Epidermal melanocyte (primary cell): ENCODE measurements around the gene SPINDOC.
"Not testable (repeated sequence)": the region's sequence is repeated elsewhere in the genome, so short reads cannot be mapped to it uniquely, and the experiment has no call there.

Experiments used
- DNase-seq: peaks from one replicate; pipeline ENCODE4 v3.0.0; 2011; ENCODE audit warnings: low spot score; ENCODE audit not compliant: insufficient read length

The SPINDOC gene, protein sequence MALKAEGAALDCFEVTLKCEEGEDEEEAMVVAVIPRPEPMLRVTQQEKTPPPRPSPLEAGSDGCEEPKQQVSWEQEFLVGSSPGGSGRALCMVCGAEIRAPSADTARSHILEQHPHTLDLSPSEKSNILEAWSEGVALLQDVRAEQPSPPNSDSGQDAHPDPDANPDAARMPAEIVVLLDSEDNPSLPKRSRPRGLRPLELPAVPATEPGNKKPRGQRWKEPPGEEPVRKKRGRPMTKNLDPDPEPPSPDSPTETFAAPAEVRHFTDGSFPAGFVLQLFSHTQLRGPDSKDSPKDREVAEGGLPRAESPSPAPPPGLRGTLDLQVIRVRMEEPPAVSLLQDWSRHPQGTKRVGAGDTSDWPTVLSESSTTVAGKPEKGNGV

DNA sequence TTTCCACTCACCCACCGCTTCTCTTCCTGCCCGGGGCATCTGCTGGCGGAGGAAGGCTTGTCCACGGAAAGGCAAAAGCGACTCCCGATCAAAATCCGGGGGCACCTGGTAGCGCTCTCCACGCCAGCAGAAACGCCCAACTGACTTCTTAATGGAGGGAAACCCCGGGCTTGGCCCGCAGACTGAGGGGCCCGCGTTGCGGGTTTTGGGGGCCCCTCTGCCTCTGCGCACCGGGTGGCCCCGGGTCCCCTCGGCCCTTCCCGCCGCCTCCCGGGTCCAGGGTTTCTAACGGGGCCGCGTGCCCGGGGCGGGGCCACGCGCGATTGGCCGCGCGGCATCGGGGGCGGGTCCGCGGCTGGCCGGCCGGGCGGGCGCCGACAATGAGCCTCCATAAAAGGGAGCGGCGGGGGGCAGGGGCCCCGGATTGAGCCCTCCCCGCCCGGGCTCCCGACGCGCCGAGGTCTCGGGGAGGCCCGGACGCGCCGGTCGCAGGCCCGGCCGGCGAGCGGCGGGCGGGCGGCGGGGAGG is at the start of gene SPINDOC:
Gene SPINDOC (plus strand): TSS at position 422 of the 528 bp plus-strand sequence. CDS start 231 bp downstream, outside the sequence.
- DNase-seq: peak; percentile 87

DNA sequence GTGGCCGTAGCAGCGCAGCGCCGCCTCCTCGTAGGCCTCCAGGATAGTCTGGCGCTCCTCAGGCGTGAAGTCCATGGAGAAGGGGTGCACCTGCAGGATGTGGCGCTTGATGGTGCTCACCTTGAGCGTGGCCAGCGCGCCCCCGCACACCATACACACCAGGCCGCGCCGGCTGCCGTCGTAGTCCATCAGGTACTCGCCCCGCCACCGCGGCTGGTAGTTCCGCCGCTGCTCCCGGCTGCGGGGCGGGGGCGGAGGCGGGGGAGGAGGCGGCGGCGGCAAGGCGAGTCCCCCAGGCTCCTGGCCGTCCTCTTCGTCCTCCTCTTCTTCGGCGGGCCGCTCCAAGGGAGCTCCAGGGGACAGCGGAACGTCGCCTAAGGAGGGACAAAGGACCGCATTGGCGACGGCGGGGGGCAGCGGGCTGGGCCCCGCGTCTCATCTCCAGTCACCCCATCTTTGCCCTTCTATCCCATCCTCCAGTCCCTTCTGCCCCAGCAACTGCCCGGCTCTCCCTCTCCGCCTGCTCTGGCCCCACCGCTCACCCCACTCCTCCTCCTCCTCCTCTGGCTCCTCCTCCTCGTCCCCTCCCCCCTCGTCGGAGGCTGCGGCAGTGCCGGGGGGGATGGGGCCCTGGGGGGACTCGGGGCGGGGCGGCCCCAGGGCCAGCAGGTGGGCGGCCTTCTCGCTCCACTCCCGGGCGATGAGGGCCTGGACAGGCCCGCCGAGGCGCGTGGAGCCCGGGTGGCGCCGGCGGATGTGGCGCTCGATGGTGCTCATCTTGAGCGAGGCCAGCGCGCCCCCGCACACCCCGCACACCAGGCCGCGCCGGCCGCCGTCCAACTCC is 49.5 kb upstream of the SPINDOC start:
- no peak for DNase-seq

DNA sequence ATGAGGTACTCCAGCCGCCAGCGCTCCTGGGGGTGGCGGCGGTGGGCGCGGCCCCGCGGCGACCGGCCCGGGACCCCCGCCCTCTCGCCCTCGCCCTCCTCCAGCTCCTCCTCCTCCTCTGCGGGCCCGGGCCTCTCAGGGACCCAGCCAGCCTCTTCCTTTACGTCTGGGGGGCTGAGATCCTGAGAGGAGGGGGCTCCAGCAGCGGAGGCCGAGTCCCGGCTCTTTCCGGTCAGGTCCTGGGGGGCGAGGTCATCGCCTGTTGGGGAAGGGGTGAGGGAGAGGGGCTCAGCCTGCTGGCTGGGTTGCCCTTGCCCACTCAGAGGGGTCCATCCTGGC is 48.9 kb upstream of the SPINDOC start:
- DNase-seq: no peak

DNA sequence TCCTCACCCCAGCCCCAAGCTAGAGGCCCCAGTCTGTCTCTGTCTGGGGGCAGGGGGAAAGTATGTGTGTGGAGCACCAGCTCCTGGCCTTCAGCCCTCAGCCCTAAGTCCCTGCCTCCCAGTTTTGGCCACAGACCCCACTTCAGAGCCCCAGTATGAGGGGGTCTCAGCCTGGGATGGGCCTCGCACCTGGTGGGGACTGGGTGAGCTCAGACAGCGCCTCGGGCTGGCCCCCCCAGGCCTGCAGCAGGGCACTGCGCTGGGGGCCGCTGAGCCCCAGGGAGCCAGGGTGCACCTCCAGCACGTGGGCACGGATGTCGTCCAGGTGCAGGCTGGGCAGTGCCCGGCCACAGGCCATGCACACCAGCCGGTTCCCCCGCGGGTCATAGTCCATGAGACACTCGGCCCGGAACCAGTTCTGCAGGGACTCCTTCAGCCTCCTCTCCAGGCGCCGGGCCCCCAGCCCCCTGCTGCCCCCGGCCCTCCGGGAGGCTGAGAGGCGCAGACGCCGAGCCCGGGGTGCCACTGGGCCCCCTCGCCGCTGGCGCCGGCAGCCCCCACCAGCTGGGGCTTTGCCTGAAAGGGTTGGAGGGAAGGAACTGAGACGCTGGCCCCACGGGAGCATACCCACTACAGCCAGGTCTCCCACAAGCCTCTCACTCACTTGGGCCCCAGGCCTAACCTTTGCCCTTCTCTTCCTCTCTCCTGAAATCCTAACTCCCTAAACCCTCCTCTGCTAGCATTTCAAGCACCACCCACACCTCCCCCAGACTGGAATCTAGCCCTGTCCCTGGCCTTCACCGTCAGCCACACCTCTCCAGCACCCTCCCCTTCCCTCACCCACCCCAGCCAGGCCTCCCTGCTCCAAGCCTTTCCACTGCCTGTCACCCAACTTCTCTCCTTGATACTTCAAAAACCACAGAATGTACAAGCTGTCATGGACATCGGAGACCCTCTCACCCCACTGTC is 48.3 kb upstream of the SPINDOC start:
- no peak for DNase-seq

DNA sequence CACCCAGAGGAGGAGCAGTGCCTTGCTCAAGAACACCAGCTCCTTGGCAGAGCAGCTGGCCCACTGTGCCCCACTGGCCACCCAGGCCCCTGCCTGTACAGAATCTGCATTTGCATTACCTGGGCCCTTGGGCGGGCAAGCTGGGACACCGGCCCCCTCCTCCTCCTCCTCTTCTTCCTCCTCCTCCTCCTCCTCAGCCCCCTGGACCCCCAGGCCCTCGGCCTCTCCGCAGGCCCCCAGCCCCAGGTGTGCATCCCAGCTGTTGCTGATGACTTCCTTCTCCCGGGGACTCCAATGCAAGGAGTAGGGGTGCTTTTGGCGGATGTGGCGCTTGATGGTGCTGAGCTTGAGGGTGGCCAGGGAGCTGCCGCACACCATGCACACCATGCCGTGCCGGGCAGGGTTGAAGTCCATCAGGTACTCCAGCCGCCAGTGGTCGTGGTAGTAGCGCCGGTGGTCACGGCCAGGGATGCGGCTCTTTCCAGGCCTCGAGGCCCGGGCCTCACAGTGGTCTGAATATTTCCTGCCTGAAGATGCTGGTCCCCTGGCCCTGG is 47.5 kb upstream of the SPINDOC start:
- no peak for DNase-seq

DNA sequence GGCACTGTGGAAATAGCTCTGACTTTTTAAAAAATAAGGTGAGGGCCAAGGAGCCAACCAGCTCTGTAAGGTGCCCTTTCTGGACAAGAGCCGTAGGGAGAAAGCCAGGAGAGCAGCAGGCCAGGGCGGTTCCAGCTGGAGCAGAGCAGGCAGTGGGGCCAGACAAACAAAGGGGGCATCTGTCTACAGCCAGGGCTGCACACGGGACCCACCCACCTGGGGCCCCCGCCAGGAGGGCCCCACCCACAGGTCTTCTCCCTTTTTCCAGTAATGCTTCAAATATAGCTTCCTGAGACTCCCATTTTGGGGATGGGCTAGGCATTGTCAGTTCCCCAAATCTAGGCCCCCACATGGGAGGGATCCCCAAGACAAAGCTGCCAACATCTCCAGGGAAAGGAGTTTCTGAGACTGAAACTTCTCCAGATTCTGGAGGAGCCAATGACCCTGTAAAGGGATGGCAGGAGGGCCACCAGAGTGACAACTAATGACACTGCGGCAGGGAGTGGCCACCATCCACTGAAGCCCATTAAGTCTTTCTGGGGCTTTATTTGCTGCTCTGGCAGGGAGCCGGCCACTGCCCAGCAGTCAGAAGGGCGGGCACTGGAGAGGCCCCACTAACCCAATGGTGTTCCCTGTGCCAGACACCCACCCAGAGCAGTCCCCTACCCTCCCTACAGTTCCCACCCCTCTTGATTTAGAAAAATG is 46.6 kb upstream of the SPINDOC start:
- DNase-seq: no peak

DNA sequence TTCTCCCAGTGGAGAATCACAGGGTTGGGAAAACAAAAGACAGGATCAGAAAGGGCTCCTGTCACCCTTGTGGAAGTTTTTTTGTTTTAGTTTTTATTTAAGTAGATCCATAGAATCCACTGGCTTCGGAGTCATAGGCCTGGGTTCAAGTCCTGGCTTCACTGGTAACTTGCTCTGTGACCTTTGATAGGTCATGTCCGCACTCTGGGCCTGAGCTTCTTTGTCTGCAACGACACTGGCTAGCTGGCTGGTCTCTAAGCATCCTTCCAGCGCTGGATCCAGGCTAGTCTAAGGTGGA is 46.0 kb upstream of the SPINDOC start:
- DNase-seq: no peak

DNA sequence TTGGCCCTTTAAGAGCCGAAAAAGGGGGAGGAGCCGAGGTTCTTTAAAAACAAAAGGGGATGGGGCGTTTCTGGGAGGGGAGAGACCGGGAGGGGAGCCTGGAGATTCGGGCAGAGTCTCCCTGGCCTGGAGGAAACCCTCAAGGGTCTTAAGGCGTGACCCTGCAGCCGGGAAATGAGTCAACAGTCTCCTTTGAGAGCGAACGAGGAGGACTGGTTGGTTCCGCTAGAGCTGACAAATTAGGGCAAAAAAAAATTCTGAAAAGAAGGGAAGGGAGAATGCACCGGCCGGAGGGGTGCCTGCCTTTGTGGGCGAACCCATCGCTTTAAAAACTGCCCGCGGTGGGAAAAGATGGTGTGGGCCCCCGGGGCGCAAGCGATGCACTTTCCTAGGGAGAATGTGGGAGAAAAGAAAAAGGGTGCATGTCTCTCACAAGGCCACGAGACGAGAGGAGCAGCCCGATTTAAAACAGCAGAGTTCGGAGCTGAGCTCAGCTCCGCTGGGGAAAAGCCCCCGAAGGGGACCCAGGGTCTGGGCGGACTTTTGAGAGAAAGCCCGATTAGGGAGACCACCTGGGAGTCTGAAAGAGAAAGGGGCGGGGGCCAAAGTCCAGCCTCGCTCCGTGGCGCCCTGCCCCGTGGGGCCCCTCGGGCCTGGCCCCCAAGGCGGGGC is 45.6 kb upstream of the SPINDOC start:
- DNase-seq: peak; percentile 94

DNA sequence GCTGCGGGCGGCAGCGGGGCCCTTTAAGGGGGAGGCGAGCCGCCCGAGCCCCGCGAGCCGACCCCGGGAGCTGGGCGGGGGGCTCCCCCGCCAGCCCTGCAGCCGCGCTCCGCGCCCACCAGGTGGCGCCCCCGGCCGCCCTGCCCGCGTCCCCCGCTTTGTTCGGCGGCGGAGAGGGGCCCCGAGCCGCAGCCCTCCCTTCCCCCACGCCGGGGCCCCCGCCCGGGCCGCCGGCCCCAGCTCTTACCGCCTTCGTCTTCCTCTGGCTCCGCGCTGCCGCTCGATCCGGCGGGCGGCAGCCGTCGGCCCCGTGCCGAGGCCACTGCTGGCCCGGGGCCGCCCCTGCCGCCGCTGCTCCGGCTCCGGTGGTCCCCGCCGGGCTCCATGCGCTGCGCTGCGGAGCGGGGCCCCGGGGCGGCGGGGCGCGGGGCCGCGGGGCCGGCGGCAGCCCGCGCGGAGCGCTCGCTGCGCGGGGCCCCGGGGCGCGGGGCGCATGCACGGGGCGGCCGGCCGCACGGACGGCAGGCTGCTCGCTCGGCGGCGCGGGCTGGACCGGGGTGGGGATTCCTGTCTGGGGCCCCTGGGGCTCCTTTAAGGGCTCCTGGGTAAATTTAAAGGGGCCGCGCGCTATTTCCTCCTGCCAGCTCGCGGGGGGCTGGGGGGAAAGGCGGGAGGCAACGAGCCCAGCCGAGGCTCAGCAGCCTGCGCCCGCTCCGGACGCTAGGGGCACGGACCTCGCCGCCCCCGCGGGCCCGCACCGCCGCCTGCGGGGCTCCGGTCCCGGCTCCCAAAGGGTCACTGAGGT is 44.8 kb upstream of the SPINDOC start, which contains the start of gene ZFTA:
Gene ZFTA (minus strand): TSS at position 539 of the 805 bp plus-strand sequence. CDS start 153 bp downstream, at position 386.
- peak; percentile 69 for DNase-seq

DNA sequence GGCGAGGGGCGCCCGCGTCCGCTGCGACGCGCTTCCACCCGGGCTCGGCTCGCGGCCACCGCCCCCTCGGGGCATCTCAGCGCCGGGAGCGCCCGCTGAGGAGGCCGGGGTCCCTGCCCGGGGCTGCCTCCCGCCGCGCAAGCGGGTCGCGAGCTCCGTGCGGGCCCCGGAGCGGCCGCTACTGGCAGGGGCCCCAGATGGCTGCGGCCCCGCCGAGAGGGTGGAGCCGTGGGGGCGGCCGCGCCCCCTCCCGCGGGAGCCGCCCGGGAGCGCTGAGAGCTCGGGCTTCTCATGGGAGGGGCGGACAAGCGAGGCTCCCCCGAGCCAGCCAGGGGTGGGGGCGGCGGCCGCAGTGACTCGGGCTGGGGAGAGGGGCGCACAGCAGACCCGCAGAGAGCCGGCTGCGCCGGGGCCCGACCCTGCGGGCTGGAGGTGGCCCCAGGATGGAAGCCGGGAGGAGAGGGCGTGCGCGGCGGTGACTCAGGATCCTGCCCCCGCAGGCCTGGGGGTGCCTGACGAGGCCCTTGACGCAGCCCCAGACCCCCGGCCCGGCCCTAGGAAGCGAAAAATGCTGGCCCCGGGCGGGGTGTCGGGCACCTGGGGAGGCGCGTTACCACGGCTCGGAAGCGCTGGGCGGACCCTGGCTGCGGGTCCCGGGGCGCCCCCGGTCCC is 44.1 kb upstream of the SPINDOC start:
- no peak for DNase-seq

DNA sequence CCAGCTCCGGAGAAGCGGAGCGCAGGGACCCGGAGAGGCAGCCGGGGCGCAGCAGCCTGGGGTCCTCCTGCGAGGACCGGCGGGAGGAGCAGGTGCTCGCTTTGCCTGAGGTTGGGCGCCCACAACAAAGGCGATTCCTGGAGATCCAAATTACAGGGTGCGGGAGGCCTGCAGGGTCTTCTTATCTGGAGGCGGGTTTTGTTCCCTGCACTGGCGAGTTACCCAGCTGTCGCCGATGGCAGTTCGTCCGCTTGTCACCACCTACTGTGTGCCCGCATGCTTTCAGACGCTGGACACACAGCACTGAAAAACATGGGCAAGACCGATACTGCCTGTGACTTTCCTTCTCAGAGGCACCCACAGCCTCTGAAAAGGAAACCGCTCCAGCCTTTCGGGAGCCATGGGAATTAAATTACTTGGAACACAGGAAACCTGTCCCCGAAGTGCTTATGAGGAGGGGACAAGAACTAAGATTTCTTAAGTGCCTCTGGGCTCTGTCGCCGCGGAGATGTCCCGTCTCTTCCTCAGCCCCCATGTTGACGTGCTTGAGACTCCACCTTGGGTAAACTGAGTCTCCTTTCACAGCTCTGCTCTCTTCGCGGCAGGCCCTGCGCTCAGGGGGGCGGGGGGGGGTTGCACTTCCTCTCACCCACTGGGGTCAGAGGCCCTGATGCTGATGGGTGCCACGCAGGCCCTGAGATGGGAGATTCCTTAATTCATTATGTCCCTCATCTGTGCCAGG is 43.4 kb upstream of the SPINDOC start:
- DNase-seq: no peak

DNA sequence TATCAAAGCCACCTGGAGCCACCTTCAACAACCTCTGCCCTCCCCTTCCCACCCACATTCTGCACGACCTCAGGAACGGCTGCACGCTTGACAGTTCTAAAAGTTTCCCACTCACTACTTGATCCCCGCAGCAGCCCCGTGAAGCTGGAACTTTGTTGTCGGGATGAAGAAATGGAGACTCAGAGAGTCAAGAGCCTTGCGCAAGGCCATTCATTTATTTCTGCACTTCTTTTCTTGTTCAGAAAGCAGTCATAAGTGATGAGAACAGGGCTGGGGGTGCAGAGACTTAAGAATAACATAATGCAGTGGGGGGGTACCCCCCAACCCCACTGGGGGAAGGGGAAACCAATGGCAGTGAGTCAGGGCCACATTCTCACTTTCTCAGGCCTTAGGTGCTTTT is 42.5 kb upstream of the SPINDOC start:
- DNase-seq: no peak

DNA sequence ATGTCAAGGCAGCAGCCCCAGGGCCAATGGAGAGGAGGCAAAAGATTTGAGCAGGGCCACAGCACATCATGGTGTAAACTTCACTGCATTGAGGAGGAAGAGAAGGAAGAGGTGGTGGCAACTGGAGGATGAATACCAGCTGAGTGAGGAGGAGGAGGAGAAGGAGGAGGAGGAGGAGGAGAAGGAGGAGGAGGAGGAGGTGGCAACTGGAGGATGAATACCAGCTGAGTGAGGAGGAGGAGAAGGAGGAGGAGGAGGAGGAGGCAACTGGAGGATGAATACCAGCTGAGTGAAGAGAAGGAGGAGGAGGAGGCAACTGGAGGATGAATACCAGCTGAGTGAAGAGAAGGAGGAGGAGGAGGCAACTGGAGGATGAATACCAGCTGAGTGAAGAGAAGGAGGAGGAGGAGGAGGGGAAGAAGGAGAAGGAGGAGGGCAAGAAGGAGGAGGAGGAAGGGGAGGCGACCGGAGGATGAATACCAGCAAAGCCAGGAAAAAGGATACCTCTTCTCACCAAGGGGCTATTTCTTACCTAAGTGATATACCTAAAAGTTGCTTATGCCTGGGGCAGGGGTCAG is 41.4 kb upstream of the SPINDOC start:
- not testable (repeated sequence) for DNase-seq

DNA sequence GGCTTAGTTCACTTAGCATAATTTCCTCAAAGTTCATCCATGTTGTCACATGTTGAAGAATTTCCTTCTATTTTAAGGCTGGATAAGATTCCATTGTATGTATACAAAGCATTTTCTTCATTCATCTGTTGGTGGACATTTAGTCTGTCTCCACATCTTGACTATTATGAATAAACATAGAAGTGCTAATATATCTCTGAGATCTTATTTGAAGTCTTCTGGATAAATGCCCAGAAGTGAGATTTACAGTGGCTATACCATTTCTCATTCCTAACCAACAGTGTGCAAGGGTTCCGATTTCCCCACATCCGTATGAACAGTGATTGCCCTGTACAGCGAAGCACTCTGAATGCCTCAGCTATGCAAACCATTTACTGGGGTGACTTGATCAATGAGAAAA is 38.1 kb upstream of the SPINDOC start:
- DNase-seq: no peak

DNA sequence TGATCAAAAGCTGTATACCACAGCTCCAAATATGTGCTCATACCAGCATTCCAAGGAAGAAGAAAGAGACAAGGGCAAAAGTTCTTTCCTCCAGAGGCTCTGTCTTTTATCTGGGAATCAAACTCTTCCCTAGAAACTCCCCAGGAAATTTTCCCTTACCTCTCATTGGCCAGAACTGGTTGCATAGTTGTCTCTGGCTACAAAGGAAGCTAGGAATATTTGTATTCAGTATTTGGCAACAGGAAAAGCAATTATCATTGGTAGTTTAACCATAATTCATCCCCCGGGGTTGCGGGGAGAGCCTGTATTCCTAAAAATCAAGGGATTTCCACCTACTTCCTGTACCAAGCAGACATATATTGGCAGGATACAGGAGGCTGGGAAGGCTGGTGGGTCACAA is 34.2 kb upstream of the SPINDOC start:
- DNase-seq: no peak

DNA sequence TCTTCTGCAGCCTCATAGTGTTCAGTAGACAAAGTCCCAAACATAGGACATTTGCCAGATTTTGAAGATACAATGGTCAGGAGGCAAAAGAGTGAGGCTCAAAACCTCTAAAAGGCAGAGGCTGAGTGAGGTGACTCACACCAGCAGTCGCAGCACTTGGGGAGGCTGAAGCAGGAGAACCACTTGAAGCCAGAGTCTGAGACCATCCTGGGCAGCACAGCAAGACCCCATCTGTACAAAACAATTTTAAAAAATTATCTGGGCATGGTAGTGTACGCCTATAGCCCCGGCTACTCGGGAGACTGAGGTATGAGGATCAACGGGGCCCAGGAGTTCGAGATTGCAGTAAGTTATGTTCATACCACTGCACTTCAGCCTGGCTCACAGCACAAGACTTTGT is 30.5 kb upstream of the SPINDOC start:
- DNase-seq: no peak

DNA sequence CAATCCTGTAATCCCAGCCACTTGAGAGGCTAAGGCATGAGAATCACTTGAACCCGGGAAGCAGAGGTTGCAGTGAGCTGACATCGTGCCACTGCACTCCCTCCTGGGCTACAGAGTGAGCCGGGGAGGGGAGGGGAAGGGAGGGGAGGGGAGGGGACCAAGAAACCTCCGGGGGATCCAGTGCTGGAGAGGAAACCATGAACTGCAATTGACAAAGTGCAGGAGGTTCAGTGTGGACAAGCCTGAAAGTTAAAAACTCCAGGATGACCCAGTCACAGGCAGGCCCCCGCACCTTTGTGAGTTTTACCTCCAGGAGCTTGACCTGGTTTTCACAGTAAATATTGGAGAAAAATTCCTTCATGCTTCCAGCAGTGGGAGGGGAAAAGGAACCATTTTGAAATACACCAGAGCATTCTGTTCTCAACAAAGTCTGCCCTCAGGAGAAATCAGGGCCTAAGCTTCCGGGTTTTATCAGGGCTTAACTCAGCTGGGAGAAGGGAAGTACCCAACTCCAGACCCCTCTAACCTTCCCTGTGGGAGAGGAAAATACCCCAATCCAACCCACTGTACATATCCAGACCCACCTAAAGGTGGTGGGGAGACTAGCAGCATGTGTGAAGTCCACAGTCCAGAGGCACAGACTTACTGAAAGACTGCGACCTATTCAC is 29.2 kb upstream of the SPINDOC start:
- DNase-seq: no peak
